Measurements from ENCODE around the gene SIRT3.

DNA sequence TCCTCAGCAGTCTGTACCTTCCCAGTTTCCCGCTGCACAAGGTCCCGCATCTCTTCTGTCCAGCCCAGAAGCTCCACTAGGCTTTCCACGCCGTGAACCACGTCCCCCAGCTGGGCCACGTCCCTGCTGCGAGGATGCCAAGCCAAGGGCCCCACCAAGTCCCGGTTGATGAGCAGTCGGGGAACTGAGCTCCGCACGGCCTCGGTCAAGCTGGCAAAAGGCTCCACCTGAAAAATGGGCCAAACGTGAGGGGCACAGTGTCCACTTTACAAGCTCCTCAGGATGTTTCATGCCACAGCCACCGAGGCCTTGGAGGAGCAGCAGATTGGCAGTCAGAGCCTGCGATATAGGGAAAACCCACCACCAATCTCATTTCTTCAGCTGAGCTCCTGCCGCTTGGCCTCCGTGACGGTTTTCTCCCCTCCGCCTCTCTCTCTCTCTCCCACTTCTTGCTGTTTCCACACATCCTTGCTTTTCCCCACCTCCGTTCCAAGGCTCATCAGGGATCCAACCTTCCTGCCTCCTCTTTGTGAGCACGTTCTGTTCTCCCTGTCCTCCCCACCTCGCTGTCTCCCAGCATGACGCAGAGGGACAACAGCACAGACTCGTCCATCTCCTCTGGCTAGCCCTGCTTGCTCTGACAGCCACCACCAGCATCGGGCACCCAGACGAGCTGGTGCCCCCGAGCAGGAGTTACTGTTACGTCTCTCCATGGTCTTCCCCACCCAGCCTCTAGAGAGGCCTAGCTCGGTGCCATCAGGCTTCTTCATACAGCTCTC lies 17.1 kb downstream of the SIRT3 start:
- TF ChIP-seq, protein P1, sequence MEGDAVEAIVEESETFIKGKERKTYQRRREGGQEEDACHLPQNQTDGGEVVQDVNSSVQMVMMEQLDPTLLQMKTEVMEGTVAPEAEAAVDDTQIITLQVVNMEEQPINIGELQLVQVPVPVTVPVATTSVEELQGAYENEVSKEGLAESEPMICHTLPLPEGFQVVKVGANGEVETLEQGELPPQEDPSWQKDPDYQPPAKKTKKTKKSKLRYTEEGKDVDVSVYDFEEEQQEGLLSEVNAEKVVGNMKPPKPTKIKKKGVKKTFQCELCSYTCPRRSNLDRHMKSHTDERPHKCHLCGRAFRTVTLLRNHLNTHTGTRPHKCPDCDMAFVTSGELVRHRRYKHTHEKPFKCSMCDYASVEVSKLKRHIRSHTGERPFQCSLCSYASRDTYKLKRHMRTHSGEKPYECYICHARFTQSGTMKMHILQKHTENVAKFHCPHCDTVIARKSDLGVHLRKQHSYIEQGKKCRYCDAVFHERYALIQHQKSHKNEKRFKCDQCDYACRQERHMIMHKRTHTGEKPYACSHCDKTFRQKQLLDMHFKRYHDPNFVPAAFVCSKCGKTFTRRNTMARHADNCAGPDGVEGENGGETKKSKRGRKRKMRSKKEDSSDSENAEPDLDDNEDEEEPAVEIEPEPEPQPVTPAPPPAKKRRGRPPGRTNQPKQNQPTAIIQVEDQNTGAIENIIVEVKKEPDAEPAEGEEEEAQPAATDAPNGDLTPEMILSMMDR (IDR thresholded peaks at IDR 0.05; ENCODE audit: insufficient read depth, low read length), result no peak
- no peak for TF ChIP-seq POLR2AphosphoS5 (IDR thresholded peaks at IDR 0.05; ENCODE audit: low read depth)
- TF ChIP-seq, protein P2, sequence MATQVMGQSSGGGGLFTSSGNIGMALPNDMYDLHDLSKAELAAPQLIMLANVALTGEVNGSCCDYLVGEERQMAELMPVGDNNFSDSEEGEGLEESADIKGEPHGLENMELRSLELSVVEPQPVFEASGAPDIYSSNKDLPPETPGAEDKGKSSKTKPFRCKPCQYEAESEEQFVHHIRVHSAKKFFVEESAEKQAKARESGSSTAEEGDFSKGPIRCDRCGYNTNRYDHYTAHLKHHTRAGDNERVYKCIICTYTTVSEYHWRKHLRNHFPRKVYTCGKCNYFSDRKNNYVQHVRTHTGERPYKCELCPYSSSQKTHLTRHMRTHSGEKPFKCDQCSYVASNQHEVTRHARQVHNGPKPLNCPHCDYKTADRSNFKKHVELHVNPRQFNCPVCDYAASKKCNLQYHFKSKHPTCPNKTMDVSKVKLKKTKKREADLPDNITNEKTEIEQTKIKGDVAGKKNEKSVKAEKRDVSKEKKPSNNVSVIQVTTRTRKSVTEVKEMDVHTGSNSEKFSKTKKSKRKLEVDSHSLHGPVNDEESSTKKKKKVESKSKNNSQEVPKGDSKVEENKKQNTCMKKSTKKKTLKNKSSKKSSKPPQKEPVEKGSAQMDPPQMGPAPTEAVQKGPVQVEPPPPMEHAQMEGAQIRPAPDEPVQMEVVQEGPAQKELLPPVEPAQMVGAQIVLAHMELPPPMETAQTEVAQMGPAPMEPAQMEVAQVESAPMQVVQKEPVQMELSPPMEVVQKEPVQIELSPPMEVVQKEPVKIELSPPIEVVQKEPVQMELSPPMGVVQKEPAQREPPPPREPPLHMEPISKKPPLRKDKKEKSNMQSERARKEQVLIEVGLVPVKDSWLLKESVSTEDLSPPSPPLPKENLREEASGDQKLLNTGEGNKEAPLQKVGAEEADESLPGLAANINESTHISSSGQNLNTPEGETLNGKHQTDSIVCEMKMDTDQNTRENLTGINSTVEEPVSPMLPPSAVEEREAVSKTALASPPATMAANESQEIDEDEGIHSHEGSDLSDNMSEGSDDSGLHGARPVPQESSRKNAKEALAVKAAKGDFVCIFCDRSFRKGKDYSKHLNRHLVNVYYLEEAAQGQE (IDR thresholded peaks at IDR 0.05; ENCODE audit: insufficient replicate concordance, low read depth), result no peak
- TF ChIP-seq GABPA (IDR thresholded peaks at IDR 0.05; ENCODE audit: low read depth), result no peak
- TF ChIP-seq SPI1 (IDR thresholded peaks at IDR 0.05; ENCODE audit: borderline replicate concordance, low read depth), result no peak

Measured in HL-60 (cell line).